ENCODE results near the gene MRPL24. TPM values are rescaled to one million over a fixed set of nuclear protein-coding genes. Genes with fewer than 3 reads are reported as not detected.

Gene MRPL24
- total RNA-seq, 1 donor from 2014 or later, result 41.8 TPM

GRCh38 chr1:156721131-156721530 is 19.8 kb downstream of the MRPL24 start:
- DNase-seq (no peak), ATAC-seq (no peak)
- Histone ChIP-seq H3K27ac (no peak overlapping the region), H3K4me3 (no peak overlapping the region), H3K9me3 (no peaks in the 10 kb centered on the region), H3K36me3 (peaks cover 47% of the 10 kb centered on the region), H3K27me3 (no peaks in the 10 kb centered on the region), H3K4me1 (peaks cover 16% of the 10 kb centered on the region)
- no peak for TF ChIP-seq CTCF (IDR thresholded peaks at IDR 0.05)
- intact Hi-C loops (cut with DNase I), result no loop called here

GRCh38 chr1:156717351-156717750 is 23.5 kb downstream of the MRPL24 start:
- Histone ChIP-seq H3K4me1 (no peaks in the 10 kb centered on the region), H3K27me3 (no peaks in the 10 kb centered on the region), H3K27ac (no peak overlapping the region), H3K4me3 (no peak overlapping the region), H3K9me3 (no peaks in the 10 kb centered on the region), H3K36me3 (peaks cover 16% of the 10 kb centered on the region)
- no peak for TF ChIP-seq CTCF (IDR thresholded peaks at IDR 0.05)
- DNase-seq, result no peak
- intact Hi-C loops (cut with DNase I), result no loop called here
- ATAC-seq, result no peak

GRCh38 chr1:156714830-156715229 is 26.1 kb downstream of the MRPL24 start:
- no peak for TF ChIP-seq CTCF (IDR thresholded peaks at IDR 0.05)

GRCh38 chr1:156712626-156713025 is 28.3 kb downstream of the MRPL24 start:
- Histone ChIP-seq H3K36me3 (no peaks in the 10 kb centered on the region), H3K27ac (no peak overlapping the region), H3K4me3 (no peak overlapping the region), H3K9me3 (no peaks in the 10 kb centered on the region), H3K27me3 (no peaks in the 10 kb centered on the region), H3K4me1 (peaks cover 3% of the 10 kb centered on the region)
- ATAC-seq (no peak), DNase-seq (no peak)
- intact Hi-C loops (cut with DNase I), result no loop called here
- no peak for TF ChIP-seq CTCF (IDR thresholded peaks at IDR 0.05)

More at GRCh38 chr1:156714830-156715229, 26.1 kb downstream of the MRPL24 start:
- H3K27ac ChIP-seq, result no peak overlapping the region
- DNase-seq (no peak), ATAC-seq (no peak)
- no peak overlapping the region for H3K4me3 ChIP-seq
- no peaks in the 10 kb centered on the region for H3K4me1 ChIP-seq
- intact Hi-C loops (cut with DNase I), result no loop called here
- no peaks in the 10 kb centered on the region for H3K27me3 ChIP-seq
- H3K9me3 ChIP-seq, result no peaks in the 10 kb centered on the region
- no peaks in the 10 kb centered on the region for H3K36me3 ChIP-seq

GRCh38 chr1:156711011-156711817 is 29.7 kb downstream of the MRPL24 start:
- TF ChIP-seq CTCF (IDR thresholded peaks at IDR 0.05), result no peak
- ATAC-seq (no peak), DNase-seq (no peak)
- Histone ChIP-seq H3K27ac (no peak overlapping the region), H3K36me3 (no peaks in the 10 kb centered on the region), H3K9me3 (no peaks in the 10 kb centered on the region), H3K4me3 (no peak overlapping the region), H3K27me3 (no peaks in the 10 kb centered on the region), H3K4me1 (peaks cover 10% of the 10 kb centered on the region)
- intact Hi-C loops (cut with DNase I), result no loop called here
